Natural killer cell treated with Interleukin-12 subunit alpha and Interleukin-12 subunit beta and Interleukin-15 and Interleukin-18, amount 100 ng/mL, for 72 hours (primary cell): ENCODE results near the gene CPSF4. TPM values are rescaled to one million over a fixed set of nuclear protein-coding genes. Genes with fewer than 3 reads are reported as not detected.

Experiments
- ATAC-seq, 2 donors: fragments of 150-1000 bp; cut with Tn5 transposase in 1 of 2; sonication (Bioruptor Pico), chemical (Tn5 transposase) in 1 of 2; 2 replicates each; pipeline ENCODE4 v1.10.0; 2021
- DNase-seq: peaks from one replicate; pipeline ENCODE4 v3.0.0; 2022; ENCODE audit warnings: low spot score
- H3K27ac Mint-ChIP-seq, 2 donors: 1 replicate in 1 of 2; 2 replicates in 1 of 2; pipeline ENCODE4 v1.8.0; 2022; ENCODE audit warnings: mixed read lengths in 2 of 2, mild to moderate bottlenecking in 1 of 2, moderate library complexity in 1 of 2
- H3K27me3 Mint-ChIP-seq, 2 donors: 1 replicate in 1 of 2; 2 replicates in 1 of 2; pipeline ENCODE4 v1.8.0; 2022; ENCODE audit warnings: mixed read lengths in 2 of 2
- H3K36me3 Mint-ChIP-seq: one replicate; pipeline ENCODE4 v1.8.0; 2022; ENCODE audit warnings: mixed read lengths
- H3K4me1 Mint-ChIP-seq, 2 donors: 1 replicate in 1 of 2; 2 replicates in 1 of 2; pipeline ENCODE4 v1.8.0; 2022; ENCODE audit warnings: low read depth in 2 of 2, mixed read lengths in 2 of 2, mild to moderate bottlenecking in 1 of 2
- H3K4me3 Mint-ChIP-seq: one replicate; pipeline ENCODE4 v1.8.0; 2022; ENCODE audit warnings: mixed read lengths
- H3K9me3 Mint-ChIP-seq: 2 replicates; pipeline ENCODE4 v1.8.0; 2022; ENCODE audit warnings: mixed read lengths
- total RNA-seq, 2 donors: library from RNA; stranded (reverse); gene quantifications; one replicate each; pipeline ENCODE4 v1.2.3, GENCODE V29; 2022

The CPSF4 gene
- total RNA-seq: 10 to 100 TPM; 51.1 to 91.1 TPM

DNA sequence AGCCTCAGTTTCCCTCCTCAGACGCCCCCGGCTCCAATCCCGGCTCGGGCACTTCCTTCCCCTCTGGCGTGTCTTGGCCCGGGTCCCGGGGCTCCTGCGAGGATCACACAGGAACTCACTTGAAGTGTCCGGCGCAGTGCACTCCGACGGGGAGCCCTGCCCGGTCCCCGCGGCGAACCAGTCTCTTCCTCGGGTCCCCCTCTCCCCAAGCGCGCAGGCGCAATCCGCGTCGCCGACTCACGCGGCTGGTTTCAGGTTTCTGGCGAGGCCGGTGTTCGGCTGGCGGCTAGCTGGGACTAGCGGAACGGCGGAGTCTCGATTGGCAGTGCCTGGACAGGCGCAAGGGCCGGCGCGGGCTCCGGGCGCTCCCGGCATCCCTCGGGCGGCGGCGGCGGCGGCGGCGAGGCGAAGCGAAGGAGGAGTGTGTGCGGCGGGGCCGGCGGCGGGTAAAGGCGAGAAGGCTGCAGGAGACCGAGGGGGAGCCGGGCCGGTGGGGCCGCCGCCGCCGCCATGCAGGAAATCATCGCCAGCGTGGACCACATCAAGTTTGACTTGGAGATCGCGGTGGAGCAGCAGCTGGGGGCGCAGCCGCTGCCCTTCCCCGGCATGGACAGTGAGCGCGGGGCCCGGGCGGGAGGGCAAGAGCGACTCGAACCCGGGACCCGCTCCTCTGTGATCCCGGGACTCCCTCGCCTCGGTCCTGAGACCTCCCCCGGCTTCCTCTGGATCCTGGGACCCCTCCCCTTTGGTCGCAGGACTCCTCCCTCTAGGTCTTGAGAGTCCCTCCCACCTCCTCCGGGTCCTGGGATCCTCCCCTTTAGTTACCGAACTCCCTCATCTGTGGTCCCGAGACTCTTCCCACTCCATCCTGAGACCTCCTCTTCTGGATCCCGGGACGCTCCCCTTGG is at the start of gene CPSF4, which contains the start of gene PTCD1:
Gene CPSF4, plus strand, starts transcription at position 371 of the 908 bp plus-strand sequence. Its CDS starts 140 bp downstream, at position 511.
Gene PTCD1, minus strand, starts transcription at position 226 of the 908 bp plus-strand sequence. CDS start 3,556 bp downstream, outside the sequence.
- Mint-ChIP-seq H3K4me3 (peak within 1 kb of the TSS; percentile 98), H3K27ac (peak within 1 kb of the TSS; percentile 88), H3K9me3 (no peaks in the 10 kb centered on the region), H3K27me3 (no peaks in the 10 kb centered on the region), H3K36me3 (peaks cover 8% of the 10 kb centered on the region), H3K4me1 (peaks cover 20 to 29% of the 10 kb centered on the region in 2 donors)
- ATAC-seq: peak; percentile 97 to 99
- DNase-seq: peak; percentile 97

DNA sequence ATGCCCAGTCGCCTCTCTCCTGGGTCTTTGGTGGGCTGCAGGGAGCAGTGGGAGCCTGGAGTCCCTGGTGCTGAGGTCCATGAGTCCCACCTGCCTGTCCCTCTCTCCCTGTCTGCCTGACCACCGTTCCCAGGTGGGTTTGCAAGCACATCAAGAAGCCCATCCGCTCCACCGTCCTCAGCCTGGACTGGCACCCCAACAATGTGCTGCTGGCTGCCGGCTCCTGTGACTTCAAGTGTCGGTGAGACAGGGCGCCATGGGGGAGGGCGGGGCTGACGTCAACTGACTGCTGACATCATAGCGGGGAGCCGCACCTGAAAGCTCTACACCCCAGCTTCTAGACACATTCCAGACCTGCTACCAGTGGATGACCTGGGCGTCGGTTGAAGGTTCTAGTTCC is 49.0 kb upstream of the CPSF4 start:
- H3K27ac Mint-ChIP-seq: no peak overlapping the region
- H3K4me1 Mint-ChIP-seq: peaks cover 9 to 16% of the 10 kb centered on the region in 2 donors
- H3K9me3 Mint-ChIP-seq: no peaks in the 10 kb centered on the region
- no peaks in the 10 kb centered on the region for H3K27me3 Mint-ChIP-seq
- H3K36me3 Mint-ChIP-seq: no peaks in the 10 kb centered on the region
- ATAC-seq (no peak), DNase-seq (no peak)
- H3K4me3 Mint-ChIP-seq: no peak overlapping the region

DNA sequence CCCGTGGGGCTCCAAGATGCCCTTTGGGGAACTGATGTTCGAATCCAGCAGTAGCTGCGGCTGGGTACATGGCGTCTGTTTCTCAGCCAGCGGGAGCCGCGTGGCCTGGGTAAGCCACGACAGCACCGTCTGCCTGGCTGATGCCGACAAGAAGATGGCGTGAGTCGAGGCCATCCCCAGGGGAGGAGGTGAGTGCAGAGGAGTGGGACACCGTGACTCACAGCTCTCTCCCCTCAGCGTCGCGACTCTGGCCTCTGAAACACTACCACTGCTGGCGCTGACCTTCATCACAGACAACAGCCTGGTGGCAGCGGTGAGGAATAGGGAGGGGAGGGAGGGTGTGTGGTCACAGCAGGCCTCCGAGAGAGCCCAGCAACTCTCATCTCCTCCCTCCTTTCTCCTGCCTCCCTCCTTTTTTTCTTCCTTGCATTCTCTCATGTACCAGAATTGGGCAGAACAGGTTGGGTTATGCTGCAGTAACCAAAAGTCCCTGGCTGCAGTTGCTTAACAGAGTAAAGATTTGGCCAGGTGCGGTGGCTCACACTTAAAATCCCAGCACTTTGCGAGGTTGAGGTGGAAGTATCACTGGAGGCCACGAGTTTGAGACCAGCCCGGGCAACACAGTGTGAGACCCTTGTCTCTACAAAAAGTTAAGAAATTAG is 47.7 kb upstream of the CPSF4 start:
- peak overlapping the region in 1 of 2 donors; percentile 16 for H3K27ac Mint-ChIP-seq
- ATAC-seq (no peak), DNase-seq (no peak)
- H3K27me3 Mint-ChIP-seq: no peaks in the 10 kb centered on the region
- no peaks in the 10 kb centered on the region for H3K36me3 Mint-ChIP-seq
- no peaks in the 10 kb centered on the region for H3K9me3 Mint-ChIP-seq
- peaks cover 9 to 15% of the 10 kb centered on the region in 2 donors for H3K4me1 Mint-ChIP-seq
- no peak overlapping the region for H3K4me3 Mint-ChIP-seq

DNA sequence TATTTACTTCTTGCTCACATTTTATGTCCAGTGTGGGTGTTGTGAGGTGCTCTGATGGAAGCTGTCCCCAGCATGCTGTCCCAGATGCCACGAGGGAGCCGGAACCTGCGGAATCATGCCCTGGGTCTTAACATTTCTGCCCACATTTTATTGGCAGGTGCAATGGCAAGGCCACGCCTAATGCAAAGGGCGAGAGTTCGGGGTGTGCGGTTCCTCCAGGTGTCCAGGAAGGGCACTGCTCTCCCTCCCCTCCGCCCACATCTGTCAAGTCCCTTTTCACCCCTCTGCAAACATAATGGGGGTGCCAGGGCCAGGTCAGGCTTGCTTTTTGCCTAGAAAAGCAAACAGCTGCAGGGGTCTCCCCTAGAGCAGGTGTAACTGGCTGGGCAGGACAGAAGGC is 46.7 kb upstream of the CPSF4 start:
- Mint-ChIP-seq H3K9me3 (no peaks in the 10 kb centered on the region), H3K27ac (peak overlapping the region in 1 of 2 donors; percentile 16), H3K4me1 (peaks cover 9 to 12% of the 10 kb centered on the region in 2 donors), H3K36me3 (no peaks in the 10 kb centered on the region), H3K4me3 (peak overlapping the region; percentile 53), H3K27me3 (no peaks in the 10 kb centered on the region)
- no peak for ATAC-seq
- DNase-seq: no peak

DNA sequence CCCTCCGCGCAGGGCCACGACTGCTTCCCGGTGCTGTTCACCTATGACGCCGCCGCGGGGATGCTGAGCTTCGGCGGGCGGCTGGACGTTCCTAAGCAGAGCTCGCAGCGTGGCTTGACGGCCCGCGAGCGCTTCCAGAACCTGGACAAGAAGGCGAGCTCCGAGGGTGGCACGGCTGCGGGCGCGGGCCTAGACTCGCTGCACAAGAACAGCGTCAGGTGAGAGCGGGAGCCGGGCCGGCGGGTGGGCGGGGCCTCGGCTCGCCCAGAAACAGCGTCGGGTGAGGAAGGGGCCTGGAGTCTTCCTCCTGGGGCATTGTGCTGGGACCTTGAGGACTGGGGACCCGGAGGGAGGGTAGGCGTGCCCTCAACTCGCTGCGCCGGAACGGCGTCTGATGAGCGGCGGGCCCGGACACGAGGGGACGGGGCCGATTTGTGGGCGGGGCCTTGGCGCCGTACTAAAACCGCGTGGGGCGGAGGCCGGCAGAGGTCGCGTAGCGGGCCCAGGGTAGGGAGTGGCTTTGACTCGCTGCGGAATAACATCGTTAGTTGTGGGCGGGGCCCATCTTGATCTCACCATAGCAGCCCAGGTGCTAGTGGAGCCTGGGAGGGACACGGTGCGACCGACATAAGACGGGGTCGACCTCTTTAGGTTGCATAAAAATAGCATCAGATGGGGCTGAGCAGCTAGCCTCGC is 45.9 kb upstream of the CPSF4 start:
- ATAC-seq (peak; percentile 91 to 93), DNase-seq (peak; percentile 82)
- H3K4me3 Mint-ChIP-seq: peak overlapping the region; percentile 70
- no peaks in the 10 kb centered on the region for H3K36me3 Mint-ChIP-seq
- peaks cover 9 to 14% of the 10 kb centered on the region in 2 donors for H3K4me1 Mint-ChIP-seq
- peak overlapping the region; percentile 62 to 76 for H3K27ac Mint-ChIP-seq
- H3K9me3 Mint-ChIP-seq: no peaks in the 10 kb centered on the region
- no peaks in the 10 kb centered on the region for H3K27me3 Mint-ChIP-seq

DNA sequence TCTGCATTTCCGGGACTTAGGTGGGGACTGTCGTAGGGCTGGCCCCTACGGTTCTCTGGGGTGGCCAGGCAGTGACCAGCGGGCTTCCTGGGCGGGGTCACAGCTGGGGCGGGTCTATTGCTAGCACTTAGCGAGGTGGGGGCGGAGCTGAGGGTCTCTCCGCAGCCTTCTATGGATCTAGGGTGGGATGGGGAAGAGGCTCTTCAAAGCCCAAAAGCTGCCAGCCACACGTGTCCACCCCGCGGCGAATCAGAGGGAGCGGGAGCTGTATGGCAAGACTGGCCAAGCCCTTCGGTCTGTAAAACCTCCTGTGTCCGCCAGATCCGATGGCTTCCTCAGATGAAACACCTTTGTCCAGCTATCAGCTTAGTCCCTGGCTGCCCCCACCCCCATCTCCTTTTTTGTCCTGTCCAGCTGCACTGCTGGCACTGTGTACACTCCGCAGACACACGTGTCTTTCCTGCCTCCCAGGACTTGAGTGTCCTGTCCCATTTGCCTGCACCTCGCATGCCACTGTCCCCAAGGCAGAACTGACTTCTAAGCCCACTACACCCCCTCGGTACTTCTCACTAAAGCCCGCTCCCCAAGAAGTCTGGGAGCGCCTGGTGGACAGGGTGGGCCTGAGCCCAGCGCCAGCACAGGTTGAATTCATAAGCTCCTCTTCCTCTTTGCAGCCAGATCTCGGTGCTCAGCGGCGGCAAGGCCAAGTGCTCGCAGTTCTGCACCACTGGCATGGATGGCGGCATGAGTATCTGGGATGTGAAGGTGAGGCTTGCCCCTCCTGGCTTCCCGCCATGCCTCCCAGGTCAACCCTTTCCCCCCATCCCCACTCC is 45.2 kb upstream of the CPSF4 start:
- Mint-ChIP-seq H3K9me3 (no peaks in the 10 kb centered on the region), H3K27ac (peak overlapping the region; percentile 62 to 76), H3K36me3 (peaks cover 2% of the 10 kb centered on the region), H3K4me3 (peak overlapping the region; percentile 70), H3K27me3 (no peaks in the 10 kb centered on the region), H3K4me1 (peaks cover 17 to 20% of the 10 kb centered on the region in 2 donors)
- ATAC-seq: peak; percentile 63 to 80
- no peak for DNase-seq

DNA sequence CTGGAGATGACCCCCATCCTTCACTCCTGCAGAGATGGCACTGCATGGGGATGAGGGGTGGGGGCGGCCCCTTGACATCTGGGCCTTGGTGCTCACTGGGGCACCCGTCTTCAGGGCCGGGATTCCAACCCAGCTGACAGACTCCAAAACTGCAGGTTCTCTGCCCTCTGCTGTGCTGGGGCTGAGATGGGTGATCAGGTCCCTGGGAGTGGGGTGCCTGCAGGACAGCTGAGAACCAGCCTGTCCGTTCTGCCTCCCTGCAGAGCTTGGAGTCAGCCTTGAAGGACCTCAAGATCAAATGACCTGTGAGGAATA is 44.6 kb upstream of the CPSF4 start:
- Mint-ChIP-seq H3K27me3 (no peaks in the 10 kb centered on the region), H3K9me3 (no peaks in the 10 kb centered on the region), H3K36me3 (peaks cover 5% of the 10 kb centered on the region), H3K27ac (peak overlapping the region; percentile 62 to 76), H3K4me3 (no peak overlapping the region), H3K4me1 (peaks cover 21 to 24% of the 10 kb centered on the region in 2 donors)
- ATAC-seq (no peak), DNase-seq (no peak)

DNA sequence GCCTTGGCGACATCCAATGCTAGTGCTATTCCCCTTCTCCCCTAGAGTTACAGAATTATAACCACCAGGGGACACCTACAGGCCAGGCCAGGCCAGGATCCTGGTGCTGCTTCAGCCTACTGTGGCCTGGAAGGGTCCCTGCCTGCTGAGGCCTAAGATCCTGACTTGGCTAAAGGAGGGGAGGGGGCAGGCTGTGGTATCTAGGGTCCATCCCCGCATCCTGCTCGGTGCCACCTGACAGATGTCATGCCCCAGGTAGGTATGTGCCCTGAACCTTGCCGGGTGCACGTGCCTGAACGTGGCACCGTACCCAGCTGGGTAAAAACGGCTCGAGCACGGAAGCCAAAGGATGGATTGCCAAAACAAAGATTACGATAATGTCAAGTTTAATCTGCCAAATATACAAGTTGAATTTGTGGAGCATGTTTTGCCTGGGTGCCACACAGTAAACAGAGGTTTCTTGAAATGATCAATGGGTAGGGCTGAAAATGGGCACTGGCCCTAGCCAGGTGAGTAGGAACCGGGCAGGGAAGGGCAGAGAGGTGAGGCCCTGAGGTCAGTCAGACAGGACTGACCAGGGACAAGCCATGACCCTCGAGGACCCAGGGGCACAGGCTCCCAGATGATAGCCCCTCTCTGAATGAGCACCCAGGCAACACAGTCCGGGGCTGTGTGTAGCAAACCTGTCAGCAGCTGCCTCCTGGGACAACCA is 43.0 kb upstream of the CPSF4 start:
- Mint-ChIP-seq H3K4me1 (peaks cover 24 to 26% of the 10 kb centered on the region in 2 donors), H3K27ac (no peak overlapping the region), H3K36me3 (peaks cover 8% of the 10 kb centered on the region), H3K27me3 (no peaks in the 10 kb centered on the region), H3K9me3 (no peaks in the 10 kb centered on the region), H3K4me3 (no peak overlapping the region)
- ATAC-seq (no peak), DNase-seq (no peak)

DNA sequence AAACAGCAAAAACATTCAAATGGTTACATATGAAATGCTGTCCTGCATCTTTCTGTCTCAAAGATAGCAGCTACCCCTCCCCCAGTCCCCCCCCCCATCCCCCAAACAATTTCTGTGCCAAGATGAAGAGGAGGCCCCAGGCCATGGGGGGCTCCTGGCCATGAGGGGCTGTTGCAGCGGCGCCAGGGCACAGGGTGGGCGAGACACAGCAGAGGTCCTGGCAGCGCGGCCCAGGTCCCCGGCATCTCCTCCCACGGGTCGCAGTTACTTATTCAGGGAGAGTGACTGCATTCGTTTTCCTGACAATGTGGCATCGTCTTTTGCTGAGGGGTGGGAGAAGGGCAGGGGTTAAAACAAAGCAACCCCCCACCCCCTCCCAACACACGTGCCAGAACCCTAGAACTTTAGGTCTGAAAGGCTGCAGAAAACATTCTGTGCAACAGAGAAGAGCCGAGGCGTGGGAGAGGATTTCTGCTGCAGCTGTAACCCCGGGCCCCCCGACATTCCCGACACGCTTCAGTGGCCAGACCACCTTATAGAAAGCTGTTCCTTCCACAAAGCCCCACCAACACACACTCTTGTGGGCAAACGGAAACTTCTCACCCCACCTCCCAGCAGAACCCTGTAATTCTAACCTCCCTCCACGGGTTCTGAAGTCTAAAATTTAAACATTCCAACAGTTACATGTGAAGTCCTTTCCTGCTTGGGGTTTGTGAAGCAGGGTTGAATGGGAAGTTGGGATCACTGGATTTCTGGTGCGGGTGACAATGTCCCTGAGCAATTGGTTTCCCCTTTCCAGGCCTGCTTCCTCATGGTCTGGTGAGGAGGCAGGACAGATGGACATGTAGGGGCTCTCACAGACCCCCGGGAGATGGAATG is 42.1 kb upstream of the CPSF4 start:
- Mint-ChIP-seq H3K27me3 (no peaks in the 10 kb centered on the region), H3K4me1 (peaks cover 29% of the 10 kb centered on the region in 2 donors), H3K4me3 (no peak overlapping the region), H3K9me3 (no peaks in the 10 kb centered on the region), H3K27ac (peak overlapping the region in 1 of 2 donors; percentile 55), H3K36me3 (peaks cover 13% of the 10 kb centered on the region)
- no peak for ATAC-seq
- no peak for DNase-seq

DNA sequence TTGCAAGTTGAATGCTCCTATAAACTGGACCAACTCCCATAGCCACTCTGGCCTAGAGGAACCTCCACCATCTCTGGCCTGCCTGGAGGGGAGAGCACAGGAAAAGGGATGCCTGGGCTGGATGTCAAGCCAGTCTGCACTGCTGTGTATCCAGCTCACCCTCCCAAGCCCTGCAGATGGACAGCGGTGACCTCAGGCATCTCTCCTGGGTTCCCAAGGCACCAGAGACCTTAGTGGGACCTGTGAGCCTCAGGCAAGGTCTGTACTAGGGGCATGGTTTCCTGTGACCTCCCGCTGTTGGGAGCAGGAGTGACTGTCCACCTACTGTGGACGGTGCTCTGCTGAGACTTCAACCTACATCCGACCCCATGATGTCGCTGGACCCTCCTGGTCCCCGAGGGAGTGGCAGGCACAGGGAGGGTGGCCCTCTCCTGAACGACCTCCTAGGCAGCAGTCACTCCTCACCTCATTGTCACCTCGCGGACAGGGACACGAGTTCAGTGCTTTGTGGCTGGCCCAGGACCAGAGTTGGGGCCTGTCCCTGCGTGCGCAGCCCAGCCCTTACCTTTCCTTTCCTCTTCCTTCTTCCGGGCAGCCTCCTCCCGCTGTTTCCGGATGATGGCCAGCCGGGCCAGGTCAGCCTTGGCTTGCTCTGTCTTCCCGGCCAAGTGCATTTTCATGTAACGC is 41.3 kb upstream of the CPSF4 start:
- ATAC-seq (no peak), DNase-seq (no peak)
- Mint-ChIP-seq H3K4me3 (no peak overlapping the region), H3K4me1 (peaks cover 26 to 29% of the 10 kb centered on the region in 2 donors), H3K9me3 (no peaks in the 10 kb centered on the region), H3K27ac (peak overlapping the region; percentile 55 to 66), H3K27me3 (no peaks in the 10 kb centered on the region), H3K36me3 (peaks cover 13% of the 10 kb centered on the region)

DNA sequence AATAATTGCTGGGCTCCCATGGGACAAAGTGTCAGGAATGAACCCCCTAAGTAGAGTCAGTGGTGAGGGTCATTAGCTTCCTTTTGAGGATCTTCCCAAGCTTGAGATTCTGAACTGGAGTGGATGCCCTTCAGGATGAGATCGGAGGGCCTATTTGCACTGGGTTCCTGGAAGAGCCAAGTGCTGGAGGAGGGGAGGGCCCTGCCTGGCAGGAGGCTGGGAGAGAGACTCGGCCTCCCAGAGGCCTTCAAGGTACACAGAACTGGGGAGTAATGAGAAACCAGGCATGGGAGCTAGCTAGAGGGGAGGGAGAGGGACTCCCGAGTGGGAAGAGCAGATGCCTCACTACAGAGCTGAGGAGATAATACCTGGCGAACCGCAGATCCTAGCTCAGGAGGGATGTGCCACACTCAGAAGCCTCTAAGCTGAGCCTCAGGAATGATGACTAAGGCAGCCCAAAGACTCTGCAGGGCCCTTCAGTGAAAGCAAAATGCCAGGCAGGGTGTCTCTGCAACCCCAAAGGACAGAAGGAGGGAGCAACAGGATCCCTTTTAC is 39.8 kb upstream of the CPSF4 start:
- no peak for DNase-seq
- H3K27me3 Mint-ChIP-seq: no peaks in the 10 kb centered on the region
- H3K4me3 Mint-ChIP-seq: no peak overlapping the region
- peaks cover 26 to 31% of the 10 kb centered on the region in 2 donors for H3K4me1 Mint-ChIP-seq
- H3K9me3 Mint-ChIP-seq: no peaks in the 10 kb centered on the region
- H3K27ac Mint-ChIP-seq: peak overlapping the region; percentile 55 to 66
- peaks cover 22% of the 10 kb centered on the region for H3K36me3 Mint-ChIP-seq
- ATAC-seq: no peak
